IMR-90 (cell line): ENCODE measurements around the gene FAAP20. TPM values are rescaled to one million over a fixed set of nuclear protein-coding genes. Genes with fewer than 3 reads are reported as not detected.

Experiments
- ATAC-seq: fragments of 200-7000 bp; cut with Tn5 transposase; 2 replicates; pipeline ENCODE4 v1.9.1; 2020; ENCODE audit warnings: low read depth, mild to moderate bottlenecking, moderate library complexity
- BruUV-seq: library from RNA; stranded (reverse); fragments of 400-500 nt; replicated peaks from 2 replicates; lab custom pipeline; 2021; lab: Mats Ljungman, UMichigan
- CTCF ChIA-PET: fragments of 300-600 bp; formaldehyde crosslinking; extraction: SDS; loops from one replicate; lab custom pipeline; 2021; ENCODE audit warnings: antibody characterized with exemption; lab: Yijun Ruan, JAX
- POLR2A ChIA-PET: fragments of 300-600 bp; sonication (Branson Sonifier 250); formaldehyde crosslinking; loops from one replicate; lab custom pipeline; 2022; ENCODE audit warnings: antibody characterized with exemption; ENCODE audit not compliant: unreplicated experiment; lab: Charles Lee
- DNase-seq: peaks from one replicate; pipeline ENCODE4 v3.0.0; 2013
- H2AFZ ChIP-seq: replicated peaks from 2 replicates; pipeline ENCODE3; 2013; ENCODE audit warnings: low read length, mild to moderate bottlenecking; ENCODE audit not compliant: poor library complexity
- H2AK5ac ChIP-seq: 2 replicates; pipeline ENCODE4 v1.6.1; 2013; ENCODE audit warnings: low read depth, low read length, inconsistent platforms
- H2AK9ac ChIP-seq: replicated peaks from 2 replicates; pipeline ENCODE3; 2013; ENCODE audit warnings: mild to moderate bottlenecking, low read depth, low read length, moderate library complexity; ENCODE audit not compliant: poor library complexity
- H2BK120ac ChIP-seq: 2 replicates; pipeline ENCODE4 v1.6.1; 2013; ENCODE audit warnings: low read depth, low read length, inconsistent platforms
- H2BK15ac ChIP-seq: 3 replicates; pipeline ENCODE4 v1.6.1; 2013; ENCODE audit warnings: low read depth, low read length, inconsistent platforms
- H2BK20ac ChIP-seq: 2 replicates; pipeline ENCODE4 v1.6.1; 2013; ENCODE audit warnings: low read depth, mild to moderate bottlenecking, inconsistent platforms, low read length, moderate library complexity
- H2BK5ac ChIP-seq: 2 replicates; pipeline ENCODE4 v1.6.1; 2013; ENCODE audit warnings: mild to moderate bottlenecking, low read depth, low read length, inconsistent platforms; ENCODE audit not compliant: poor library complexity, severe bottlenecking
- H3K14ac ChIP-seq: replicated peaks from 2 replicates; pipeline ENCODE4 v1.6.1; 2013; ENCODE audit warnings: low read depth, low read length, inconsistent platforms
- H3K18ac ChIP-seq: 2 replicates; pipeline ENCODE4 v1.6.1; 2013; ENCODE audit warnings: low read depth, low read length, control low read depth
- H3K23ac ChIP-seq: 2 replicates; pipeline ENCODE4 v1.6.1; 2013; ENCODE audit warnings: low read depth, low read length, inconsistent platforms
- H3K27ac ChIP-seq: 2 replicates; pipeline ENCODE4 v1.5.1; 2013; ENCODE audit warnings: mild to moderate bottlenecking, control low read depth, low read length; ENCODE audit not compliant: insufficient read depth
- H3K27me3 ChIP-seq: 2 replicates; pipeline ENCODE4 v1.6.1; 2013; ENCODE audit warnings: low read length; ENCODE audit not compliant: control insufficient read depth, insufficient read depth
- H3K36me3 ChIP-seq: 2 replicates; pipeline ENCODE4 v1.6.1; 2013; ENCODE audit warnings: low read length, mixed read lengths; ENCODE audit not compliant: control insufficient read depth, insufficient read depth
- H3K4ac ChIP-seq: 2 replicates; pipeline ENCODE4 v1.6.1; 2013; ENCODE audit warnings: low read depth, low read length, inconsistent platforms
- H3K4me1 ChIP-seq: 2 replicates; pipeline ENCODE4 v1.6.1; 2013; ENCODE audit warnings: low read length, mixed read lengths; ENCODE audit not compliant: control insufficient read depth, insufficient read depth
- H3K4me2 ChIP-seq: 2 replicates; pipeline ENCODE4 v1.6.1; 2013; ENCODE audit warnings: low read depth, mild to moderate bottlenecking, control low read depth, low read length, moderate library complexity
- H3K4me3 ChIP-seq: 2 replicates; pipeline ENCODE4 v1.5.1; 2013; ENCODE audit warnings: low read depth, mild to moderate bottlenecking, control low read depth, low read length, moderate library complexity; ENCODE audit not compliant: insufficient read depth
- H3K56ac ChIP-seq: 2 replicates; pipeline ENCODE4 v1.6.1; 2013; ENCODE audit warnings: low read length, inconsistent platforms; ENCODE audit not compliant: insufficient read depth; ENCODE audit errors: extremely low read depth
- H3K79me1 ChIP-seq, 2 experiments: 2 replicates each; pipeline ENCODE4 v1.6.1; 2013; ENCODE audit warnings: low read length in 2 of 2, inconsistent platforms in 1 of 2, low read depth in 1 of 2
- H3K9ac ChIP-seq: 2 replicates; pipeline ENCODE4 v1.6.1; 2013; ENCODE audit warnings: low read depth, low read length, control low read depth
- H3K9me1 ChIP-seq: 2 replicates; pipeline ENCODE4 v1.6.1; 2013; ENCODE audit warnings: low read length, inconsistent platforms; ENCODE audit not compliant: insufficient read depth
- H3K9me3 ChIP-seq: 2 replicates; pipeline ENCODE4 v1.6.1; 2013; ENCODE audit warnings: low read length; ENCODE audit not compliant: control insufficient read depth, insufficient read depth
- H4K20me1 ChIP-seq: 2 replicates; pipeline ENCODE4 v1.6.1; 2013; ENCODE audit warnings: low read length, inconsistent platforms; ENCODE audit not compliant: insufficient read depth
- H4K5ac ChIP-seq: 2 replicates; pipeline ENCODE4 v1.6.1; 2013; ENCODE audit warnings: mild to moderate bottlenecking, low read depth, low read length, control low read depth
- H4K8ac ChIP-seq, 2 experiments: 2 replicates each; pipeline ENCODE4 v1.6.1; 2013; ENCODE audit warnings: low read depth in 2 of 2, low read length in 2 of 2, control low read depth in 1 of 2, inconsistent platforms in 1 of 2
- H4K91ac ChIP-seq: 2 replicates; pipeline ENCODE4 v1.6.1; 2013; ENCODE audit warnings: low read depth, low read length, inconsistent platforms; ENCODE audit not compliant: insufficient read depth
- BHLHE40 ChIP-seq: fragments of 150-350 bp; IDR thresholded peaks from 2 replicates; pipeline ENCODE4 v1.6.1; 2016; ENCODE audit warnings: mild to moderate bottlenecking, low read depth, low read length
- CEBPB ChIP-seq: IDR thresholded peaks from 2 replicates; pipeline ENCODE4 v1.6.1; 2012; ENCODE audit warnings: low read depth, low read length, improper control_type of control experiment
- CHD1 ChIP-seq: IDR thresholded peaks from 2 replicates; pipeline ENCODE4 v1.6.1; 2012; ENCODE audit warnings: low read depth, low read length, improper control_type of control experiment
- FOS ChIP-seq: fragments of 150-350 bp; IDR thresholded peaks from 2 replicates; pipeline ENCODE4 v1.6.1; 2016; ENCODE audit warnings: low read depth, low read length
- MAFK ChIP-seq: IDR thresholded peaks from 2 replicates; pipeline ENCODE4 v1.6.1; 2012; ENCODE audit warnings: low read depth, low read length, improper control_type of control experiment
- MAZ ChIP-seq: IDR thresholded peaks from 2 replicates; pipeline ENCODE4 v1.6.1; 2012; ENCODE audit warnings: low read depth, mild to moderate bottlenecking, low read length, improper control_type of control experiment, moderate library complexity, borderline replicate concordance
- MXI1 ChIP-seq: IDR thresholded peaks from 2 replicates; pipeline ENCODE4 v1.6.1; 2012; ENCODE audit warnings: low read depth, mild to moderate bottlenecking, low read length, moderate library complexity, borderline replicate concordance
- NFE2L2 ChIP-seq: fragments of 150-350 bp; IDR thresholded peaks from 2 replicates; pipeline ENCODE4 v1.6.1; 2016; ENCODE audit warnings: low read depth, mild to moderate bottlenecking, low read length
- POLR2A ChIP-seq: IDR thresholded peaks from 2 replicates; pipeline ENCODE4 v1.6.1; 2012; ENCODE audit warnings: mild to moderate bottlenecking, low read depth, low read length
- RAD21 ChIP-seq: IDR thresholded peaks from 2 replicates; pipeline ENCODE4 v1.6.1; 2012; ENCODE audit warnings: low read length, improper control_type of control experiment
- RCOR1 ChIP-seq: IDR thresholded peaks from 2 replicates; pipeline ENCODE4 v1.6.1; 2012; ENCODE audit warnings: mild to moderate bottlenecking, low read length, improper control_type of control experiment; ENCODE audit not compliant: insufficient replicate concordance
- RFX5 ChIP-seq: IDR thresholded peaks from 2 replicates; pipeline ENCODE4 v1.8.0; 2012; ENCODE audit warnings: low read depth, mild to moderate bottlenecking, low read length, moderate library complexity
- SMC3 ChIP-seq: fragments of 150-350 bp; IDR thresholded peaks from 2 replicates; pipeline ENCODE4 v1.6.1; 2016; ENCODE audit warnings: low read depth, mild to moderate bottlenecking, antibody characterized with exemption, low read length, moderate library complexity
- WGBS, 2 experiments: methylation state at CpG; one replicate each; pipeline versions ENCODE4 v1.1.5 to v1.1.7; 2013; ENCODE audit warnings: missing lambda C conversion rate in 2 of 2; ENCODE audit not compliant: insufficient read length in 1 of 2; ENCODE audit errors: extremely low coverage in 2 of 2; 5-methylcytosine and 5-hydroxymethylcytosine counted together
- dilution Hi-C: fragments of 300-500 bp; cut with HindIII; formaldehyde crosslinking; loops from one replicate; pipeline ENCODE4 v1.14.3; 2018; ENCODE audit warnings: low sequenced_read_pairs; ENCODE audit not compliant: unreplicated experiment
- in situ Hi-C: fragments of 300-500 bp; cut with MboI; formaldehyde crosslinking; loops from 3 replicates; pipeline ENCODE4 v1.14.3; 2019; ENCODE audit warnings: low sequenced_read_pairs, inconsistent platforms, mixed read lengths
- intact Hi-C: fragments of 100-400 bp; cut with micrococcal nuclease; formaldehyde crosslinking; loops from 2 replicates; pipeline ENCODE4 v1.10.0; 2022
- polyA plus RNA-seq, 3 experiments: library from polyadenylated mRNA; depleted of rRNA; stranded (reverse); fragments of >200 nt; gene quantifications; 2 replicates each; pipeline ENCODE4 v1.2.3, GENCODE V29; 2012; ENCODE audit warnings: low replicate concordance in 1 of 3
- total RNA-seq: library from RNA; depleted of rRNA; stranded (reverse); fragments of >200 nt; gene quantifications from 2 replicates; pipeline ENCODE4 v1.2.3, GENCODE V29; 2012
- TF ChIP-seq, protein P1 (sequence below): fragments of 150-350 bp; IDR thresholded peaks from 2 replicates; pipeline ENCODE4 v1.6.1; 2016; ENCODE audit warnings: low read depth, mild to moderate bottlenecking, low read length, moderate library complexity, borderline replicate concordance
- TF ChIP-seq, protein P2 (sequence below): conservative IDR thresholded peaks from 2 replicates; pipeline ENCODE4 v1.5.1; 2012; ENCODE audit warnings: mild to moderate bottlenecking, low read depth, low read length, improper control_type of control experiment
- TF ChIP-seq, protein P3 (sequence below): fragments of 150-350 bp; IDR thresholded peaks from 2 replicates; pipeline ENCODE4 v1.6.1; 2017; ENCODE audit warnings: mild to moderate bottlenecking, antibody characterized with exemption, low read length, low read depth

The FAAP20 gene
- total and polyA plus RNA-seq, 2 of the 4 experiments (the other 2 are of a cell fraction): 6.5 to 31.5 TPM

DNA sequence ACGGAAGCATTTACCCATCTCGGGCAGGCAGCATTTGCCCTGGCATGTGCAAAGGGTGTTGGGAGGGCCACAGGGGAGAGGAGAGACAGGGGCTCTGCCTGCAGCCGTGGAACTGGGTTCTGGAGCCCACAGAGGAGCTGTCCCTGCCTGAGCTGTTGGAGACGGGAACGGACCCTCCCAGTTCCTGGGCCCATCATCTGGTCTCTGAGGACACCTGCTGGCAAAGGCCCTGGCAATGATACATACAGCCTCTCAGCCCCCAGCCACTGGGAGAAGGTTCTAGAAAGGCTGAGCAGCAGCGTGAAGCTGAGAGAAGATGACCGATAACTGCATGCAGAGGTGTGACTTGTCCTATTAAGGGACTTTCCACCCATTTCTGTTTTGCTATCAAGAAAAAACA is 31.4 kb downstream of the FAAP20 start:
- no peak overlapping the region for H3K14ac ChIP-seq

More for the DNA sequence above, 31.4 kb downstream of the FAAP20 start:
- no peak overlapping the region for H2BK15ac ChIP-seq
- no peak overlapping the region for H2BK5ac ChIP-seq
- H3K36me3 ChIP-seq: no peaks in the 10 kb centered on the region
- H4K91ac ChIP-seq: no peak overlapping the region
- H3K9me3 ChIP-seq: peaks cover 4% of the 10 kb centered on the region; the same call in 1 of the 2 replicates
- DNase-seq (no peak), ATAC-seq (peak; percentile 27; the same call in 1 of the 2 replicates)
- H3K18ac ChIP-seq: no peak overlapping the region
- ChIA-PET POLR2A (no interaction called here), CTCF (interaction anchor here (2.4 kb wide), 1 partner anchor 11 kb away, joined by 12 read pairs; no protein-coding TSS in a partner anchor)
- dilution Hi-C loops (no loop called here), in situ Hi-C loops (no loop called here), intact Hi-C loops (no loop called here)
- H2AFZ ChIP-seq: no peak overlapping the region
- no peak overlapping the region for H4K5ac ChIP-seq
- no peak overlapping the region for H2AK9ac ChIP-seq
- no peaks in the 10 kb centered on the region for H3K4me1 ChIP-seq
- H3K56ac ChIP-seq: no peak overlapping the region
- H4K20me1 ChIP-seq: no peaks in the 10 kb centered on the region
- H3K4me2 ChIP-seq: no peak overlapping the region
- WGBS, 2 experiments: 40% methylated on average over 1 of the region's 7 CpGs; no CpG with 5 or more reads in 1 of the 2 experiments
- H3K4me3 ChIP-seq: no peak overlapping the region
- no peaks in the 10 kb centered on the region for H3K79me1 ChIP-seq
- no peak overlapping the region for H4K8ac ChIP-seq
- TF ChIP-seq CHD1: no peak
- TF ChIP-seq POLR2A: no peak
- TF ChIP-seq MAZ: no peak
- TF ChIP-seq MXI1: no peak
- no peak for TF ChIP-seq BHLHE40
- no peak for TF ChIP-seq CEBPB
- TF ChIP-seq, protein P1, sequence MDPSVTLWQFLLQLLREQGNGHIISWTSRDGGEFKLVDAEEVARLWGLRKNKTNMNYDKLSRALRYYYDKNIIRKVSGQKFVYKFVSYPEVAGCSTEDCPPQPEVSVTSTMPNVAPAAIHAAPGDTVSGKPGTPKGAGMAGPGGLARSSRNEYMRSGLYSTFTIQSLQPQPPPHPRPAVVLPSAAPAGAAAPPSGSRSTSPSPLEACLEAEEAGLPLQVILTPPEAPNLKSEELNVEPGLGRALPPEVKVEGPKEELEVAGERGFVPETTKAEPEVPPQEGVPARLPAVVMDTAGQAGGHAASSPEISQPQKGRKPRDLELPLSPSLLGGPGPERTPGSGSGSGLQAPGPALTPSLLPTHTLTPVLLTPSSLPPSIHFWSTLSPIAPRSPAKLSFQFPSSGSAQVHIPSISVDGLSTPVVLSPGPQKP: no peak
- no peak for TF ChIP-seq RFX5
- TF ChIP-seq SMC3: peak; percentile 24; the same call in 1 of the 2 replicates
- TF ChIP-seq, protein P2, sequence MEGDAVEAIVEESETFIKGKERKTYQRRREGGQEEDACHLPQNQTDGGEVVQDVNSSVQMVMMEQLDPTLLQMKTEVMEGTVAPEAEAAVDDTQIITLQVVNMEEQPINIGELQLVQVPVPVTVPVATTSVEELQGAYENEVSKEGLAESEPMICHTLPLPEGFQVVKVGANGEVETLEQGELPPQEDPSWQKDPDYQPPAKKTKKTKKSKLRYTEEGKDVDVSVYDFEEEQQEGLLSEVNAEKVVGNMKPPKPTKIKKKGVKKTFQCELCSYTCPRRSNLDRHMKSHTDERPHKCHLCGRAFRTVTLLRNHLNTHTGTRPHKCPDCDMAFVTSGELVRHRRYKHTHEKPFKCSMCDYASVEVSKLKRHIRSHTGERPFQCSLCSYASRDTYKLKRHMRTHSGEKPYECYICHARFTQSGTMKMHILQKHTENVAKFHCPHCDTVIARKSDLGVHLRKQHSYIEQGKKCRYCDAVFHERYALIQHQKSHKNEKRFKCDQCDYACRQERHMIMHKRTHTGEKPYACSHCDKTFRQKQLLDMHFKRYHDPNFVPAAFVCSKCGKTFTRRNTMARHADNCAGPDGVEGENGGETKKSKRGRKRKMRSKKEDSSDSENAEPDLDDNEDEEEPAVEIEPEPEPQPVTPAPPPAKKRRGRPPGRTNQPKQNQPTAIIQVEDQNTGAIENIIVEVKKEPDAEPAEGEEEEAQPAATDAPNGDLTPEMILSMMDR: peak; percentile 41
- TF ChIP-seq RCOR1: no peak
- TF ChIP-seq, protein P3, sequence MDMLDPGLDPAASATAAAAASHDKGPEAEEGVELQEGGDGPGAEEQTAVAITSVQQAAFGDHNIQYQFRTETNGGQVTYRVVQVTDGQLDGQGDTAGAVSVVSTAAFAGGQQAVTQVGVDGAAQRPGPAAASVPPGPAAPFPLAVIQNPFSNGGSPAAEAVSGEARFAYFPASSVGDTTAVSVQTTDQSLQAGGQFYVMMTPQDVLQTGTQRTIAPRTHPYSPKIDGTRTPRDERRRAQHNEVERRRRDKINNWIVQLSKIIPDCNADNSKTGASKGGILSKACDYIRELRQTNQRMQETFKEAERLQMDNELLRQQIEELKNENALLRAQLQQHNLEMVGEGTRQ: no peak
- no peak for TF ChIP-seq FOS
- no peak for TF ChIP-seq MAFK
- peak; percentile 54 for TF ChIP-seq RAD21
- no peak for TF ChIP-seq NFE2L2
- H3K4ac ChIP-seq: no peak overlapping the region
- H3K23ac ChIP-seq: no peak overlapping the region
- no peak overlapping the region for H2BK20ac ChIP-seq
- H3K9me1 ChIP-seq: no peaks in the 10 kb centered on the region
- H2BK120ac ChIP-seq: no peak overlapping the region
- H3K27me3 ChIP-seq: peaks cover 16% of the 10 kb centered on the region
- no peak overlapping the region for H3K9ac ChIP-seq
- H3K27ac ChIP-seq: no peak overlapping the region
- BruUV-seq: no TSS peak
- H2AK5ac ChIP-seq: no peak overlapping the region
